Measurements from ENCODE around the gene GRM1.

GRM1 gene

DNA sequence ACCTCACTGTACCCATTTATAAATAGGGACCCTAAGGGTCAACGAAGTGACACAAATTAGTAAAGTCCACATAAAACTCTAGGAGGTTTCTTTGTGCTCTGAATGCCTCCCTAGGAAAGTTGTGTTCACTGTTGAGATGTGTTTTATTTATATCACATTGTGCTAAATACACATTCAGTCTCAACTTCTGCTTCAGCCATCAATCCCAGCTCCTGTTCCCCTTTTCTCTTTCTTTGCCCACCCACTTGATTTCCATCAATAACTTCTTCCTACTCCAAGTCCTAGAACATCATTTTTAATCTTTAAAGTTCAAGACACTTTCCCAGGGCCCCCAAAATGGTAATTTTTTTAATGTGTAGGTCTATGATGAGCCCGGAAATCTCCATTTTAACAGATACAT is 306.5 kb downstream of the GRM1 start:
- no peaks in the 10 kb centered on the region for H3F3A ChIP-seq (ENCODE audit: control insufficient read depth, insufficient read depth)
- H3K4me2 ChIP-seq (ENCODE audit: low read length) = no peak overlapping the region
- H3K9me3 ChIP-seq (ENCODE audit: control insufficient read depth, insufficient read depth, low read length) = no peaks in the 10 kb centered on the region
- no peaks in the 10 kb centered on the region for H3K9me2 ChIP-seq (replicated peaks; ENCODE audit: control insufficient read depth, low read length)
- TF ChIP-seq EZH2phosphoT487 (IDR thresholded peaks at IDR 0.05; ENCODE audit: borderline replicate concordance, low read length) = no peak
- TF ChIP-seq, protein P1, sequence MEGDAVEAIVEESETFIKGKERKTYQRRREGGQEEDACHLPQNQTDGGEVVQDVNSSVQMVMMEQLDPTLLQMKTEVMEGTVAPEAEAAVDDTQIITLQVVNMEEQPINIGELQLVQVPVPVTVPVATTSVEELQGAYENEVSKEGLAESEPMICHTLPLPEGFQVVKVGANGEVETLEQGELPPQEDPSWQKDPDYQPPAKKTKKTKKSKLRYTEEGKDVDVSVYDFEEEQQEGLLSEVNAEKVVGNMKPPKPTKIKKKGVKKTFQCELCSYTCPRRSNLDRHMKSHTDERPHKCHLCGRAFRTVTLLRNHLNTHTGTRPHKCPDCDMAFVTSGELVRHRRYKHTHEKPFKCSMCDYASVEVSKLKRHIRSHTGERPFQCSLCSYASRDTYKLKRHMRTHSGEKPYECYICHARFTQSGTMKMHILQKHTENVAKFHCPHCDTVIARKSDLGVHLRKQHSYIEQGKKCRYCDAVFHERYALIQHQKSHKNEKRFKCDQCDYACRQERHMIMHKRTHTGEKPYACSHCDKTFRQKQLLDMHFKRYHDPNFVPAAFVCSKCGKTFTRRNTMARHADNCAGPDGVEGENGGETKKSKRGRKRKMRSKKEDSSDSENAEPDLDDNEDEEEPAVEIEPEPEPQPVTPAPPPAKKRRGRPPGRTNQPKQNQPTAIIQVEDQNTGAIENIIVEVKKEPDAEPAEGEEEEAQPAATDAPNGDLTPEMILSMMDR (IDR thresholded peaks at IDR 0.05; ENCODE audit: low read depth, low read length, poor library complexity, severe bottlenecking) = no peak
- H3K36me3 ChIP-seq (ENCODE audit: control insufficient read depth, low read length) = no peaks in the 10 kb centered on the region
- no peaks in the 10 kb centered on the region for H3K79me2 ChIP-seq (ENCODE audit: control insufficient read depth, low read length)
- no peaks in the 10 kb centered on the region for H4K20me1 ChIP-seq (ENCODE audit: control insufficient read depth, insufficient read depth, low read depth, low read length)
- no peak overlapping the region for H3K4me3 ChIP-seq (ENCODE audit: low read length)
- H3K27me3 ChIP-seq (ENCODE audit: control insufficient read depth, low read length) = no peaks in the 10 kb centered on the region
- H3K4me1 ChIP-seq (ENCODE audit: control insufficient read depth, low read length) = no peaks in the 10 kb centered on the region
- no peak overlapping the region for H3K27ac ChIP-seq (ENCODE audit: low read depth, low read length)

DNA sequence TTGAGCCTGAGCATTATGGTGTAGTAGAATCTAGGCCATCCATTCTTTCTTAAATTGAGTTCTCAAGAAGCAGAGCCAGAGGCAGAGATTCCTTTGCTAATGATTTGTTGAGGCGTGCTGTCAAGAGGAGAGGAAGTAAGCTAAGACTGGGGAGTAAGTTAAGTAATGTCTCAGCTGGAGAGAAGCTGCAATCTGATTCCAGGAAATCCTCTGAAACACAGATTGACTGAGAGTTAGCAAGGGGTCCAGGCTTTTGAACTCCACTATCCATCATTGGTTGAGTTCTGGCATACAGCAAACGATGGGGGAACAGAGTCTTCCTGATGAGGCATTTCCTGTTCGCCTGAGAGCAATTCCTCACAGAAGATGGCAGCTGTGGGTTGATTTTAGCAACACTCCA is 307.3 kb downstream of the GRM1 start:
- Histone ChIP-seq H4K20me1 (ENCODE audit: control insufficient read depth, insufficient read depth, low read depth, low read length) (no peaks in the 10 kb centered on the region), H3F3A (ENCODE audit: control insufficient read depth, insufficient read depth) (no peaks in the 10 kb centered on the region), H3K9me2 (replicated peaks; ENCODE audit: control insufficient read depth, low read length) (no peaks in the 10 kb centered on the region), H3K27me3 (ENCODE audit: control insufficient read depth, low read length) (no peaks in the 10 kb centered on the region), H3K79me2 (ENCODE audit: control insufficient read depth, low read length) (no peaks in the 10 kb centered on the region), H3K4me3 (ENCODE audit: low read length) (no peak overlapping the region), H3K9me3 (ENCODE audit: control insufficient read depth, insufficient read depth, low read length) (no peaks in the 10 kb centered on the region), H3K4me2 (ENCODE audit: low read length) (no peak overlapping the region), H3K4me1 (ENCODE audit: control insufficient read depth, low read length) (no peaks in the 10 kb centered on the region), H3K27ac (ENCODE audit: low read depth, low read length) (no peak overlapping the region), H3K36me3 (ENCODE audit: control insufficient read depth, low read length) (no peaks in the 10 kb centered on the region)
- no peak for TF ChIP-seq EZH2phosphoT487 (IDR thresholded peaks at IDR 0.05; ENCODE audit: borderline replicate concordance, low read length)
- TF ChIP-seq, protein P1 (IDR thresholded peaks at IDR 0.05; ENCODE audit: low read depth, low read length, poor library complexity, severe bottlenecking) = no peak

GRCh38 chr6:146337376-146337775 is 308.5 kb downstream of the GRM1 start:
- Histone ChIP-seq H4K20me1 (ENCODE audit: control insufficient read depth, insufficient read depth, low read depth, low read length) (no peaks in the 10 kb centered on the region), H3K27me3 (ENCODE audit: control insufficient read depth, low read length) (no peaks in the 10 kb centered on the region), H3K27ac (ENCODE audit: low read depth, low read length) (no peak overlapping the region), H3K4me2 (ENCODE audit: low read length) (no peak overlapping the region), H3K9me2 (replicated peaks; ENCODE audit: control insufficient read depth, low read length) (no peaks in the 10 kb centered on the region), H3K9me3 (ENCODE audit: control insufficient read depth, insufficient read depth, low read length) (no peaks in the 10 kb centered on the region), H3K4me3 (ENCODE audit: low read length) (no peak overlapping the region), H3F3A (ENCODE audit: control insufficient read depth, insufficient read depth) (no peaks in the 10 kb centered on the region), H3K4me1 (ENCODE audit: control insufficient read depth, low read length) (no peaks in the 10 kb centered on the region), H3K36me3 (ENCODE audit: control insufficient read depth, low read length) (no peaks in the 10 kb centered on the region), H3K79me2 (ENCODE audit: control insufficient read depth, low read length) (no peaks in the 10 kb centered on the region)
- TF ChIP-seq, protein P1 (IDR thresholded peaks at IDR 0.05; ENCODE audit: low read depth, low read length, poor library complexity, severe bottlenecking) = no peak
- TF ChIP-seq EZH2phosphoT487 (IDR thresholded peaks at IDR 0.05; ENCODE audit: borderline replicate concordance, low read length) = no peak

GRCh38 chr6:146339716-146340115 is 310.9 kb downstream of the GRM1 start:
- Histone ChIP-seq H3K27ac (ENCODE audit: low read depth, low read length) (no peak overlapping the region), H3K27me3 (ENCODE audit: control insufficient read depth, low read length) (no peaks in the 10 kb centered on the region), H3K4me1 (ENCODE audit: control insufficient read depth, low read length) (no peaks in the 10 kb centered on the region), H3K4me2 (ENCODE audit: low read length) (no peak overlapping the region), H3K4me3 (ENCODE audit: low read length) (no peak overlapping the region), H3K79me2 (ENCODE audit: control insufficient read depth, low read length) (no peaks in the 10 kb centered on the region), H3K36me3 (ENCODE audit: control insufficient read depth, low read length) (no peaks in the 10 kb centered on the region), H3K9me3 (ENCODE audit: control insufficient read depth, insufficient read depth, low read length) (no peaks in the 10 kb centered on the region), H3K9me2 (replicated peaks; ENCODE audit: control insufficient read depth, low read length) (no peaks in the 10 kb centered on the region), H3F3A (ENCODE audit: control insufficient read depth, insufficient read depth) (no peaks in the 10 kb centered on the region), H4K20me1 (ENCODE audit: control insufficient read depth, insufficient read depth, low read depth, low read length) (no peaks in the 10 kb centered on the region)
- TF ChIP-seq, protein P1 (IDR thresholded peaks at IDR 0.05; ENCODE audit: low read depth, low read length, poor library complexity, severe bottlenecking) = no peak
- TF ChIP-seq EZH2phosphoT487 (IDR thresholded peaks at IDR 0.05; ENCODE audit: borderline replicate concordance, low read length) = no peak

Measured in DOHH2 (cell line).